GM19328 (cell line): ENCODE measurements around the gene GNB2.
A peak's percentile ranks its signal among the peaks of the same experiment; 100 is the strongest.
"Not testable (repeated sequence)": the region's sequence is repeated elsewhere in the genome, so short reads cannot be mapped to it uniquely, and the experiment has no call there.

Experiments
- ATAC-seq: cut with Tn5 transposase; IDR thresholded peaks from one replicate; pipeline ENCODE4 v1.9.1; 2021; ENCODE audit warnings: mild to moderate bottlenecking, moderate library complexity; ENCODE audit not compliant: unreplicated experiment

GNB2 gene

GRCh38 chr7:100662194-100662776 lies 11.3 kb upstream of the GNB2 start:
- ATAC-seq: not testable (repeated sequence)

GRCh38 chr7:100665168-100665726 lies 8.3 kb upstream of the GNB2 start:
- ATAC-seq: no peak

GRCh38 chr7:100667331-100668068 lies 6.0 kb upstream of the GNB2 start:
- ATAC-seq: no peak

GRCh38 chr7:100668069-100668449 lies 5.5 kb upstream of the GNB2 start:
- ATAC-seq: no peak

GRCh38 chr7:100669106-100669505 lies 4.4 kb upstream of the GNB2 start:
- not testable (repeated sequence) for ATAC-seq

- ATAC-seq: no peak
Measured at GRCh38 chr7:100670074-100670473, 3.5 kb upstream of the GNB2 start.

- ATAC-seq: no peak
Measured at GRCh38 chr7:100671353-100672327, 1.9 kb upstream of the GNB2 start.

- ATAC-seq: no peak
Measured at GRCh38 chr7:100673942-100674410, 436 bp downstream of the GNB2 start.

- ATAC-seq: no peak
Measured at GRCh38 chr7:100674411-100675104, 1.0 kb downstream of the GNB2 start.

GRCh38 chr7:100675105-100675451 lies 1.5 kb downstream of the GNB2 start:
- no peak for ATAC-seq

- ATAC-seq: peak; percentile 36
Measured at GRCh38 chr7:100675581-100676350, 2.2 kb downstream of the GNB2 start.

- no peak for ATAC-seq
Measured at GRCh38 chr7:100676501-100677306, 3.2 kb downstream of the GNB2 start.

- ATAC-seq: no peak
Measured at GRCh38 chr7:100677308-100678267, 4.0 kb downstream of the GNB2 start.

GRCh38 chr7:100678291-100678984 lies 4.9 kb downstream of the GNB2 start:
- ATAC-seq: no peak

GRCh38 chr7:100679129-100679926 lies 5.8 kb downstream of the GNB2 start:
- ATAC-seq: no peak

- no peak for ATAC-seq
Measured at GRCh38 chr7:100679927-100680575, 6.5 kb downstream of the GNB2 start.
